Stimulated activated CD4-positive, alpha-beta T cell treated with anti-CD3 and anti-CD28 coated beads, Interleukin-15, amount 100 ng/mL, for 48 hours (primary cell): ENCODE data around the gene NTHL1.
A peak's percentile ranks its signal among the peaks of the same experiment; 100 is the strongest.

Experiments used
- DNase-seq, 2 donors: peaks; one replicate each; pipeline ENCODE4 v3.0.0-alpha.2; 2020; ENCODE audit warnings: low read depth in 2 of 2

The NTHL1 gene

GRCh38 chr16:2047330-2048115 is at the start of gene NTHL1, which contains the start of gene TSC2:
Gene NTHL1, minus strand, starts transcription at chr16:2047834. Its CDS starts 11 bp downstream, at chr16:2047823.
Gene TSC2, plus strand, starts transcription at chr16:2047985. Its CDS starts 631 bp downstream, at chr16:2048616.
- peak; percentile 92 to 94 for DNase-seq

- no peak for DNase-seq
Measured at GRCh38 chr16:2096853-2097595, 49.4 kb upstream of the NTHL1 start.

GRCh38 chr16:2095918-2096582 is 48.4 kb upstream of the NTHL1 start:
- DNase-seq: no peak

- no peak for DNase-seq
Measured at GRCh38 chr16:2095315-2095853, 47.8 kb upstream of the NTHL1 start.

- no peak for DNase-seq
Measured at GRCh38 chr16:2093793-2094192, 46.2 kb upstream of the NTHL1 start.

- DNase-seq: no peak
Measured at GRCh38 chr16:2092866-2093265, 45.2 kb upstream of the NTHL1 start.

GRCh38 chr16:2092256-2092620 is 44.6 kb upstream of the NTHL1 start:
- DNase-seq: no peak

- no peak for DNase-seq
Measured at GRCh38 chr16:2091547-2092255, 44.1 kb upstream of the NTHL1 start.

GRCh38 chr16:2090777-2091546 is 43.3 kb upstream of the NTHL1 start:
- no peak for DNase-seq

GRCh38 chr16:2090481-2090776 is 42.8 kb upstream of the NTHL1 start:
- no peak for DNase-seq

- no peak for DNase-seq
Measured at GRCh38 chr16:2089706-2090480, 42.3 kb upstream of the NTHL1 start.

GRCh38 chr16:2088759-2089358 is 41.2 kb upstream of the NTHL1 start:
- no peak for DNase-seq

- DNase-seq: no peak
Measured at GRCh38 chr16:2087748-2088631, 40.4 kb upstream of the NTHL1 start.

GRCh38 chr16:2086812-2087747 is 39.4 kb upstream of the NTHL1 start:
- DNase-seq: no peak

GRCh38 chr16:2086106-2086742 is 38.6 kb upstream of the NTHL1 start:
- no peak for DNase-seq

- DNase-seq: no peak
Measured at GRCh38 chr16:2085669-2086068, 38.0 kb upstream of the NTHL1 start.
